ENCODE measurements around the gene UBAC1.

DNA sequence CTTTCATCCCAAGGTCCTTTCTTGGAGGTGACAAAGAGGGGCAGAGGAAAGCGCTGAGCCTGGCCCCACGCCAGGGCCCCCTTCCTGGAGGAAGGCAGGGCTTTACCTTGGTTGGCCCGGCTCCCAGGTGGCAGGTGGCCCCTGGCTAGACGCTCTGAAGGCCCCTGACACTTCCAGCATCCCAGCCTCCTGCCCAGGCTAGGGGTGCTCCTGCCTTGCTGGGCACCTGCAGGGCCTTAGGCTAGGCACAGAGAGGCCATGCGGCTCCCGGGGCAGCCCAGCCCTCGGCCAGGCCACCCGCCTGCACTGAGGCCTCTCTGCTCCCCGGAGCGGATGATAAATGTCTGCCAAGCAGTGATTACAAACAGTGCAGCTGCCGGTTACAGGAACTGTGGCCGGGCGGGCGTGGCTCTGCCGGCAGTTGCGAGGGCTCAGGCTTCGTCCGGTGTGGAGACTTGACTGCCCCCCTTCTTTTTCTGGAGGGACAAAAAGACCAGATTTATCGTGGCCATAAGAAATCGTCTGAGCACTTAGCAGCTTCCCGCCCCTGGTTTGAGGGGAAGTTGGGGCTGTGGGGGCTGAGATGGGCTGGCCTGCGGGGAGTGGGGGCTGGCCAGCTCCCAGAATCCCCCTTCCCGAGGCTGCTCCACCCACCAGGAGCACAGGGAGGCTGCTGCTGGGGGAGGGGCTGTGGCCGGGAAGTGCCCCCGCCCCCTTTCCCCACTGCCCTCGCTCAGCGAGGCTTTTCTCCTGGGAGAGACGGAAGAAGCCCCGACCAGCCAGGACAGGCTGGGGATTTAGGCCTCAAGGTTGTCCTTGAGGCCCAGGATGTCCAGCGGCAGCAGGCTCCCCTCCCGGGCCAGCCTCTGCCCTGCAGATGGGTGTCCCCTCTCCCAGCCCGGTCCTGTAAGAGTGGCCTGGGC lies 31.6 kb upstream of the UBAC1 start:
- peak; percentile 2 to 22 for TF ChIP-seq POLR2A (IDR thresholded peaks at IDR 0.05)
- peak in 1 of 4 experiments; percentile 11 for TF ChIP-seq CTCF (IDR thresholded peaks at IDR 0.05)
